IPS DF 19.7 (cell line): ENCODE data around the gene FAM47A.

Experiments used
- DNase-seq: peaks from one replicate; pipeline ENCODE4 v3.0.0-alpha.2; 2013; ENCODE audit warnings: low read depth, low spot score

Gene FAM47A

GRCh38 chrX:34132028-34132427 lies at the start of gene FAM47A:
Gene FAM47A, minus strand, starts transcription at chrX:34132314. Its CDS starts 36 bp downstream, at chrX:34132278.
- DNase-seq = no peak

GRCh38 chrX:34147345-34147744 lies 15.2 kb upstream of the FAM47A start:
- no peak for DNase-seq

- DNase-seq = no peak
These were observed 14.8 kb upstream of the FAM47A start for GRCh38 chrX:34146906-34147305.

- DNase-seq = no peak
These were observed 12.1 kb upstream of the FAM47A start for GRCh38 chrX:34144246-34144645.

- DNase-seq = no peak
These were observed 8.7 kb upstream of the FAM47A start for GRCh38 chrX:34140816-34141215.

- DNase-seq = no peak
These were observed 952 bp downstream of the FAM47A start for GRCh38 chrX:34130980-34131744.

GRCh38 chrX:34130501-34130900 lies 1.6 kb downstream of the FAM47A start:
- DNase-seq = no peak

GRCh38 chrX:34126011-34126410 lies 6.1 kb downstream of the FAM47A start:
- DNase-seq = no peak

GRCh38 chrX:34119122-34119521 lies 13.0 kb downstream of the FAM47A start:
- DNase-seq = no peak

- DNase-seq = no peak
These were observed 19.7 kb downstream of the FAM47A start for GRCh38 chrX:34112459-34112858.
